COLO829 (cell line): ENCODE data around the gene BEND4.

Experiments
- DNase-seq: peaks from one replicate; pipeline ENCODE4 v3.0.0; 2012; ENCODE audit warnings: low spot score

BEND4 gene

DNA sequence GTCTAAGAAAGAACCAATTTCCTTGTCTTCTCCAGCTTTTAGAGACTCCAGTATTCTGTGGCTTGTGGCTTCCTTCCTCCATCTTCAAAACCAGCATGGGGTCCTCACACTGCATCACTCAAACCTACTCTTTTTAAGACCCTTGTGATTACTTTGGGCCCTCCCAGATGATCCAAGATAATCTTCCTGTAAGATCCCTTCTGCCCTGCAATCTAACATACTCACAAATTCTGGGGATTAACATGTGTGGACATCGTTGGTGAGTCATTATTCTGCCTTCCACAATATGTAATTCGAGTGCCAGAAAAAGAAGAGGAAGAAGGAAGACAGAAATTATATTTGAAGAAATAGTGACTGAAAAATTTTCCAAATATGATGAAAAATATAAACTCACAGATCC is 47.9 kb downstream of the BEND4 start:
- no peak for DNase-seq

DNA sequence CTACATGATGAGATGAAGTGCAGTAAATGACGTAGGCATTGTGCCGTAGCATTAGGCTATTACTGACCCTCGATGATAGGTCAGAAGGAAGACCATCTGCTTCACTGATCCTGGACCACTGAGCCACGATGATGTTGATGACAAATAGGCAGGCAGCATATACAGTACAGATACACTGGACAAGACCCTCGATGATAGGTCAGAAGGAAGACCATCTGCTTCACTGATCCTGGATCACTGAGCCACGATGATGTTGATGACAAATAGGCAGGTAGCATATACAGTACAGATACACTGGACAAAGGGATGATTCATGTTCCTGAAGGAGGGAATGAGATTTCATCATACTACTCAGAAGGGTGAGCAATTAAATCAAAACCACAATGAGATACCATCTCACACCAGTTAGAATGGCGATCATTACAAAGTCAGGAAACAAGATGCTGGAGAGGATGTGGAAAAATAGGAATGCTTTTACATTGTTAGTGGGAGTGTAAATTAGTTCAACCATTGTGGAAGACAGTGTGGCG is 50.9 kb downstream of the BEND4 start:
- no peak for DNase-seq

DNA sequence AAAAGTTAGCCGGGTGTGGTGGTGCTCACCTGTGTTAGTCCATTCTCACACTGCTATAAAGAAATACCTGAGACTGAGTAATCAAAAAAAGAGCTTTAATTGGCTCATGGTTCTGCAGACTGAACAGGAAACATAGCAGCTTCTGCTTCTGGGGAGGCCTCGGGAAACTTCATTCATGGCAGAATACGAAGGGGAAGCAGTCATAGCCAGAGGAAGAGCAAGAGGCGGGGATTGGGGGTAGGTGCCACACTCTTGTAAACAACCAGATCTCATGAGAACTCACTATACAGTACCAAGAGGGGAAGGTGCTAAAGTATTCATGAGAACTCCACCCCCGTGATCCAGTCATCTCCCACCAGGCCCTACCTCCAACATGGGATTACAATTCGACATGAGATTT is 64.1 kb downstream of the BEND4 start:
- DNase-seq = no peak

- no peak for DNase-seq
These were observed 68.6 kb downstream of the BEND4 start for GRCh38 chr4:42083816-42084215.

DNA sequence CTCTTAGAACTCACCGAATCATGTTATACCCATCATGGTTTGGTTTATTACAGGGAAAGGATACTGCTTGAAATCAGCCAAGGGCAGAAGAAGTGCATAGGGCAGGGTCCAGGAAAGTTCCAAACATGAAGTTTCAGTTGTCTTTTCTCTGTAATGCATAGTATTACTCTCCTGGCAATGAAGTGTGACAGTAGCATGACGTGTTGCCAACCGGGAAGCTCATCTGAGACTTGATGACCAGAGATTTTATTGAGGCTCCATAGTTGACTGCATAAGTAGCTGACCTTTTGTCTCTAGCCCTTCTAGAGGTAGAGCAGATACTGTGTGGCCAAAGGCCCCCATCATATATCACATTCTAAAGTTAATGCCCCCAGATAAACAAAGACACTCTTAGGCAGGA is 72.1 kb downstream of the BEND4 start:
- no peak for DNase-seq

DNA sequence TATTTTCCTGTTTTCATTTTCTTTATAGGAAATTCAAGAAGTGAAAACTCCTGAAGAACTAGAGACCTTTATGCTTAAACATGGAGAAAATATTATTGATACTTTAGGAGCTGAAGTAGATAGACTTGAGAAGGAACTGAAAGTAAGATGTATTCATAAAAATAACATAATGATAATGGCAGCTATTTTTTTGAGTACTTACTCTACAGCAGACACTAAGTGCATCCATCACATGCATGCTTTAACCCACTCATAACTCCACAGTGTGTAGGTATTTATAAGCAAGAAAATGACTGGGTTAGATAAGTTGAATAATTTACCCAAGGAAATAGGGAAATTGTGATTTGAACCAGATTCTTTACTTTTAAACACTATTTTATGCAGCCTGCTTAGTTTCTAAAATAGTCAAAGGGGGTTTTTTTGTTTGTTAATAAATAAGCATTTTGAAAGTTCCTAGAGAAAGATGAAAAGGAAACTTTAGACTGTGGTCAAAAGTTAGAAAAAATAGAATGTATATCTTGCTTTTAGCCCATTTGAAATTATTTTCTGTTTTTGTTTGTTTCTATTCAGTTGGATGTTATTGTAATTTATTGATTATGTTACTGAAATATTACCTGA is 74.2 kb downstream of the BEND4 start:
- no peak for DNase-seq

DNA sequence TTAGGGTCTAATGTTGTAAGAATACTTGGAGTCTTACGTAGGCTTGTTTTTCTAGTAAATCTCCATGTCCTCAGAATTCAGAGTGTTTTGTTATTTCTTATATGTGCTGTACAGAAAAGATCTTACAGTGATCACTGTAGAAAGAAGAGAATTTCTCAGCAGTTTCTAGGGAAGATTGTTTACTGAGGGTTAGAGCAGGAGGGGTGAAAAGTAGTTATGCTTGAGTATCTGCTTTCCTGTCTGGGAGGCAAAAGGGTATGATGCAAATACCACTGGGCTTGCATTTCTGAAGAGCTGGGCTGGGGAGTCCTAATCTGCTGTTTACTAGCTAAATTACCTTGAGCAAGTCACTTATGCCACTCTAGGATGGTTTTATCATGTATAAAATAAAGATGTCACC is 78.2 kb downstream of the BEND4 start:
- no peak for DNase-seq

GRCh38 chr4:42070463-42070862 is 82.0 kb downstream of the BEND4 start:
- DNase-seq = no peak

GRCh38 chr4:42067264-42067663 is 85.2 kb downstream of the BEND4 start:
- DNase-seq = no peak

GRCh38 chr4:42066402-42066801 is 86.1 kb downstream of the BEND4 start:
- no peak for DNase-seq
